HG03039 (cell line): ENCODE measurements around the gene OR1L8.

ENCODE experiments used
- ATAC-seq: cut with Tn5 transposase; IDR thresholded peaks from one replicate; pipeline ENCODE4 v1.9.1; 2021; ENCODE audit warnings: mild to moderate bottlenecking, moderate library complexity; ENCODE audit not compliant: unreplicated experiment

Gene OR1L8

GRCh38 chr9:122518226-122518625 lies 65.0 kb downstream of the OR1L8 start:
- no peak for ATAC-seq
